ENCODE results near the gene TTC7B. TPM values are rescaled to one million over a fixed set of nuclear protein-coding genes. Genes with fewer than 3 reads are reported as not detected.

TTC7B gene
- total and polyA plus RNA-seq, 10 of the 15 experiments (the other 5 are each of a cell fraction or from before 2014, with no cell fraction given) = under 0.01 to 1.1 (median 0.26) TPM; not detected in 2

- Histone ChIP-seq H3K4me2 (ENCODE audit: control insufficient read depth, insufficient read depth) (no peak overlapping the region), H3K4me3 (no peak overlapping the region), H2AFZ (ENCODE audit: control insufficient read depth, low read depth, low read length) (no peak overlapping the region), H3K79me2 (ENCODE audit: control insufficient read depth, insufficient read depth, low read length) (no peaks in the 10 kb centered on the region), H3K9me3 (replicated peaks; ENCODE audit: control insufficient read depth, insufficient read depth, low read length) (no peaks in the 10 kb centered on the region), H3K9ac (ENCODE audit: control insufficient read depth, insufficient read depth, low read length) (no peak overlapping the region), H4K20me1 (ENCODE audit: control insufficient read depth, insufficient read depth) (no peaks in the 10 kb centered on the region), H3K4me1 (ENCODE audit: control insufficient read depth, insufficient read depth, low read length) (no peaks in the 10 kb centered on the region), H3K27me3 (replicated peaks in 1 of 2; ENCODE audit: control insufficient read depth in 2 of 2, insufficient read depth in 2 of 2, low read length in 1 of 2) (peaks cover 0 to 2% of the 10 kb centered on the region in 2 experiments; a peak in 2 of 4 replicates), H3K36me3 (ENCODE audit: control insufficient read depth in 2 of 2, insufficient read depth in 2 of 2, low read length in 1 of 2) (no peaks in the 10 kb centered on the region), H3K27ac (ENCODE audit: control insufficient read depth, insufficient read depth) (no peak overlapping the region)
- TF ChIP-seq NFIC (IDR thresholded peaks at IDR 0.05; ENCODE audit: low read depth, low read length) = no peak
- TF ChIP-seq CREM (IDR thresholded peaks at IDR 0.05; ENCODE audit: low read depth) = no peak
- TF ChIP-seq, protein P1, sequence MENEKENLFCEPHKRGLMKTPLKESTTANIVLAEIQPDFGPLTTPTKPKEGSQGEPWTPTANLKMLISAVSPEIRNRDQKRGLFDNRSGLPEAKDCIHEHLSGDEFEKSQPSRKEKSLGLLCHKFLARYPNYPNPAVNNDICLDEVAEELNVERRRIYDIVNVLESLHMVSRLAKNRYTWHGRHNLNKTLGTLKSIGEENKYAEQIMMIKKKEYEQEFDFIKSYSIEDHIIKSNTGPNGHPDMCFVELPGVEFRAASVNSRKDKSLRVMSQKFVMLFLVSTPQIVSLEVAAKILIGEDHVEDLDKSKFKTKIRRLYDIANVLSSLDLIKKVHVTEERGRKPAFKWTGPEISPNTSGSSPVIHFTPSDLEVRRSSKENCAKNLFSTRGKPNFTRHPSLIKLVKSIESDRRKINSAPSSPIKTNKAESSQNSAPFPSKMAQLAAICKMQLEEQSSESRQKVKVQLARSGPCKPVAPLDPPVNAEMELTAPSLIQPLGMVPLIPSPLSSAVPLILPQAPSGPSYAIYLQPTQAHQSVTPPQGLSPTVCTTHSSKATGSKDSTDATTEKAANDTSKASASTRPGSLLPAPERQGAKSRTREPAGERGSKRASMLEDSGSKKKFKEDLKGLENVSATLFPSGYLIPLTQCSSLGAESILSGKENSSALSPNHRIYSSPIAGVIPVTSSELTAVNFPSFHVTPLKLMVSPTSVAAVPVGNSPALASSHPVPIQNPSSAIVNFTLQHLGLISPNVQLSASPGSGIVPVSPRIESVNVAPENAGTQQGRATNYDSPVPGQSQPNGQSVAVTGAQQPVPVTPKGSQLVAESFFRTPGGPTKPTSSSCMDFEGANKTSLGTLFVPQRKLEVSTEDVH (IDR thresholded peaks at IDR 0.05; ENCODE audit: low read depth, partially characterized antibody) = no peak
- TF ChIP-seq, protein P2, sequence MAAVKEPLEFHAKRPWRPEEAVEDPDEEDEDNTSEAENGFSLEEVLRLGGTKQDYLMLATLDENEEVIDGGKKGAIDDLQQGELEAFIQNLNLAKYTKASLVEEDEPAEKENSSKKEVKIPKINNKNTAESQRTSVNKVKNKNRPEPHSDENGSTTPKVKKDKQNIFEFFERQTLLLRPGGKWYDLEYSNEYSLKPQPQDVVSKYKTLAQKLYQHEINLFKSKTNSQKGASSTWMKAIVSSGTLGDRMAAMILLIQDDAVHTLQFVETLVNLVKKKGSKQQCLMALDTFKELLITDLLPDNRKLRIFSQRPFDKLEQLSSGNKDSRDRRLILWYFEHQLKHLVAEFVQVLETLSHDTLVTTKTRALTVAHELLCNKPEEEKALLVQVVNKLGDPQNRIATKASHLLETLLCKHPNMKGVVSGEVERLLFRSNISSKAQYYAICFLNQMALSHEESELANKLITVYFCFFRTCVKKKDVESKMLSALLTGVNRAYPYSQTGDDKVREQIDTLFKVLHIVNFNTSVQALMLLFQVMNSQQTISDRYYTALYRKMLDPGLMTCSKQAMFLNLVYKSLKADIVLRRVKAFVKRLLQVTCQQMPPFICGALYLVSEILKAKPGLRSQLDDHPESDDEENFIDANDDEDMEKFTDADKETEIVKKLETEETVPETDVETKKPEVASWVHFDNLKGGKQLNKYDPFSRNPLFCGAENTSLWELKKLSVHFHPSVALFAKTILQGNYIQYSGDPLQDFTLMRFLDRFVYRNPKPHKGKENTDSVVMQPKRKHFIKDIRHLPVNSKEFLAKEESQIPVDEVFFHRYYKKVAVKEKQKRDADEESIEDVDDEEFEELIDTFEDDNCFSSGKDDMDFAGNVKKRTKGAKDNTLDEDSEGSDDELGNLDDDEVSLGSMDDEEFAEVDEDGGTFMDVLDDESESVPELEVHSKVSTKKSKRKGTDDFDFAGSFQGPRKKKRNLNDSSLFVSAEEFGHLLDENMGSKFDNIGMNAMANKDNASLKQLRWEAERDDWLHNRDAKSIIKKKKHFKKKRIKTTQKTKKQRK (IDR thresholded peaks at IDR 0.05; ENCODE audit: low read depth, low read length) = no peak
- TF ChIP-seq DPF2 (IDR thresholded peaks at IDR 0.05) = no peak
- no peak for TF ChIP-seq RAD21 (IDR thresholded peaks at IDR 0.05; ENCODE audit: insufficient read depth, low read depth, low read length)
- no peak for TF ChIP-seq HCFC1 (IDR thresholded peaks at IDR 0.05; ENCODE audit: low read length)
- TF ChIP-seq ZZZ3 (IDR thresholded peaks at IDR 0.05; ENCODE audit: control insufficient read depth, insufficient read length, low read depth) = no peak
- TF ChIP-seq SMARCA5 (IDR thresholded peaks at IDR 0.05) = no peak
- no peak for TF ChIP-seq POLR2AphosphoS5 (IDR thresholded peaks at IDR 0.05; ENCODE audit: low read length)
- TF ChIP-seq TARDBP (IDR thresholded peaks at IDR 0.05; ENCODE audit: borderline replicate concordance) = no peak
- TF ChIP-seq USF2 (IDR thresholded peaks at IDR 0.05; ENCODE audit: borderline replicate concordance, low read depth, low read length) = no peak
- no peak for TF ChIP-seq PML (IDR thresholded peaks at IDR 0.05; ENCODE audit: low read length)
- 64% methylated on average over 25 of the region's 26 CpGs for WGBS (ENCODE audit: insufficient coverage, insufficient replicate concordance, low lambda C conversion rate, missing lambda C conversion rate)
- ChIA-PET RAD21 (ENCODE audit: unreplicated experiment) (no interaction called here), POLR2A (no interaction called here), CTCF (no interaction called here), SMC1A (ENCODE audit: uncharacterized antibody, unreplicated experiment) (no interaction called here)
- DNase-seq (ENCODE audit: low read depth, low spot score) = no peak
- in situ Hi-C loops (cut with MboI) (no loop called here), intact Hi-C loops (cut with micrococcal nuclease; ENCODE audit: unreplicated experiment) (no loop called here)
- no peak for FAIRE-seq
- no TSS peak for BruUV-seq (replicated peaks)
- ATAC-seq = no peak
Observed at GRCh38 chr14:90541076-90541634, 275.1 kb downstream of the TTC7B start.
